ENCODE measurements around the gene PVALB.
"Not testable (repeated sequence)": the region's sequence is repeated elsewhere in the genome, so short reads cannot be mapped to it uniquely, and the experiment has no call there.

The PVALB gene

DNA sequence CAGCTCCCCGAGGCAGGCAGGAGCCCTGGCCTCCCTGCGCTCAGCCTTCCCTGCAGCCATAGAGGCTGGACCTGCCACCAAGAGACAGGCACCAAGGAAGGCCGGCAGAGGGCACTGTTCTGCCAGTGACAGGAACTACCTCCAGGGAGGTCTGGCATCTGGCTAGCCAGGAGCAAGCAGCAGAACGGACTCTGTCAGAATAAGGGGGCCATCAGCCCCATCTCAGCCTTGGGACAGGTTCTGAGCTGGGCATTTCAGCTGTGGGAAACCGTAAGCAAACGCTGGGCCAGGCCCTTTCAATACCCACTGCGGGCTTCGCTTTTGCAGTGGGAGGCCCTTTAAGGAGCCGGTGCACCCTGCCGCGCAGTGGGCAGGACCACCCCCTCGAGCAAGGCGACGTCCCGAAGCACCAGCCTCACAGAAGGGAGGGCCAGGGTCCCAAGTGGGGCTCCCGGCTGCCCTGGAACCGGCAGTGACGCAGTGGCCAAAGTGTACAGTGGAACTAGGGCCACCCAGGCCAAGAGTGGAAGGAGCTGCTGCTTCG lies 59.1 kb downstream of the PVALB start:
- peak; percentile 16 for DNase-seq (ENCODE audit: low read depth, low spot score)

- no peak for DNase-seq (ENCODE audit: low read depth, low spot score)
These were observed 59.8 kb downstream of the PVALB start for GRCh38 chr22:36756746-36757655.

DNA sequence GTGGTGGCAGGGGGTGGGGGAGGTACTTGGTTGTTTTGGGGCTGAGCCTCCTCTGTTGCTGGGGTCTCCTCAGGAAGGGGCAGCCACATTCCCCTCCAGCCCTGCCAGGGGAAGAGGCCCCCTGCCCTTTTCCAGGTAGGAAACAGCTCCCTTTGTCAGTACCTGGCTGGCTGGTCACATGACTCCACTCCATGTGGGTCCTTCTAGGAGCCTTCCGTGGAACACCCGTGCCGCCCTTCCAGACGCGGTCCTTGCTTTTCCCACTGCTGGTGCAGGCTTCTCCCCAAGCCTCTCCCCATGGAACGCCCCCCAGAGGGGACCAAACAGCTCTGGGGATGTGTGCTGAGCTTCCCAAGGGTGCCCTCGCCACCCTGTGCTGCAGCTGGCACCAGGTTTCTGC lies 60.8 kb downstream of the PVALB start:
- no peak for DNase-seq (ENCODE audit: low read depth, low spot score)

DNA sequence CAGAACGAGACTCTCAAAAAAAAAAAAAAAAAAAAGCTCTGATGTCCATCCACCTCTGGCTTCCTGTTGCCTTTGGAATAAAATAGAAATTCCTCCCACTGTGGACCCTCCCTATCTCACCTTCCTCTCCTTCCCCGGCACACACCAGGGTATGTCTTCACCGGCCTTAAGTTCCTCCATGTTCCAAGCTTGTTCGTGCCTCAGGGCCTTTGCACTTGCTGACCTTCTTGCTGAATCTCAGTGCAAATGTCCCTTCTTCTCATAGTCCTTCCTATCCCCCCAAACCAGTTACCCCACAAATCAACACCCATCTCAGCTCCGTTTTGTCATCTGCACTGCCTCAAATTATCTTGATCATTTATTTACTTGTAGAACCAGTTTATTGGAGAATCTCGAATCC lies 61.5 kb downstream of the PVALB start:
- no peak for DNase-seq (ENCODE audit: low read depth, low spot score)

GRCh38 chr22:36754881-36755280 lies 62.0 kb downstream of the PVALB start:
- DNase-seq (ENCODE audit: low read depth, low spot score) = not testable (repeated sequence)

DNA sequence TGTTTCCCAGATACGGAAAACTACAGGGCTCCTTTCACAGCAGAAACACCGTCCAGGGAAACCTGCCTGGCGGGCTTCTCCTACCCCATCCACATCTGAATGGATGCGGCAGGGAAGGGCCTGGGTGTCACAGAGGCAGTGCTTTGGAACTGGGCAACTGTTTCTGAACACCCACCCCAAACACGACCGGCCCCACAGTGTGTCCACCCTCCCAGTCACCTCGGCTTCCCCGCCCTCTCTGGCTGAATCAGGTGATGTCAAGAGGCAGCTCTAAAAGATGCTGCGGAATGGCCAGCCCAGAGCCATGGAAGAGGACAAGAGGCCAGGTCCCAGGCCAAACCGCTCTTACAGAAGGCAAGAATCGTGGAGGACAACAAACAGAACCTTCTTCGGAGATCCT lies 62.9 kb downstream of the PVALB start:
- no peak for DNase-seq (ENCODE audit: low read depth, low spot score)

DNA sequence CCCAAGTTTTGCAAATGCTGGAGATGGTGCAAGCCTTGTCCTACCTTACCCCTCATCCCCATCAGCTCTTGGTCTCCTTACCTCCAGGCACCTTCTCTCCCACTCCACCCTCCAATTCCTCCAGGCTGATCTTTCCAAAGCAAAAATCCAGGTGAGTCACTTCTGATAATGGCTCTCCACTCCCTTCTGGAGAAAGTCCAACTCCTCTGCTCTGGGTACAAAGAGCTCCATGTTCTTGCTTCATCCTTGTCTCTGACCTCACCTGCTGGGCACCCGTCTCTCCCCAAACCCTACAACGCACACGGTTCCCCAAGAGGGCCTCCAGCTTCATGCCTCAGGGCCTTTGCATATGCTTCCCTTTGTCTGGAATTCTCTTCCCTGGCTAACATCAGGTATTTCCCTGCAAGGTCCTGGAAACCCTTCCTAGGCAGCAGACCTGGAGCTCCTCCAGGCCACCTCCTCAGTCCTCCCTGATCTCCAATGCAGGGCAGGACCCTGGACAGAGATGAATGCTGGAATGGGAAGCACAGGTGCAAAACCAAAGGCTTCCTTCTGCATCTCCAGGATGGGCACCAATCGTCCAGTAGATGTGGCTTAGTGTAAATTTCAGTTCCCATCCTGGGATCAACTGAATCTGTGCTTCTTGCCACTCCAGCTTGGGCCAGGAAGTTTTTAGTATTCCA lies 63.6 kb downstream of the PVALB start:
- no peak for DNase-seq (ENCODE audit: low read depth, low spot score)
